K562 (cell line): Measurements from ENCODE around the gene UBR4. TPM values are rescaled to one million over a fixed set of nuclear protein-coding genes. Genes with fewer than 3 reads are reported as not detected.

Experiments used
- ATAC-seq: fragments of 200-7000 bp; cut with Tn5 transposase; 3 replicates; pipeline ENCODE4 v1.9.1; 2020; ENCODE audit warnings: moderate library complexity
- BruUV-seq: library from RNA; stranded (reverse); fragments of 400-500 nt; replicated peaks from 2 replicates; lab custom pipeline; 2021; lab: Mats Ljungman, UMichigan
- CTCF ChIA-PET: fragments of 300-600 bp; formaldehyde crosslinking; extraction: SDS; loops from one replicate; lab custom pipeline; 2021; ENCODE audit warnings: low intra/inter-chr PET ratio; lab: Yijun Ruan, JAX
- POLR2A ChIA-PET: fragments of 300-600, 350-650 bp; sonication (Branson Sonifier 250); formaldehyde crosslinking; extraction: SDS; loops from one replicate; lab custom pipeline; 2021; ENCODE audit warnings: antibody characterized with exemption, inconsistent platforms; lab: Yijun Ruan, JAX
- DNase-seq, 4 experiments: peaks; one replicate each; pipeline versions ENCODE4 v3.0.0 to v3.0.0-alpha.2; 2011 to 2018; ENCODE audit warnings: low spot score in 3 of 4, mixed read lengths in 3 of 4; ENCODE audit errors: extremely low read depth in 1 of 4
- FAIRE-seq: peaks from 2 replicates; lab custom pipeline; 2011; peaks lifted over from hg19 to GRCh38; lab: Jason Lieb, UNC
- H2AFZ ChIP-seq: 2 replicates; pipeline ENCODE4 v1.6.0; 2011; ENCODE audit warnings: low read depth, low read length, control low read depth, inconsistent platforms
- H3K27ac ChIP-seq: fragments of 200-600 bp; 3 replicates; pipeline ENCODE4 v1.8.0; 2011; ENCODE audit warnings: low read depth, mild to moderate bottlenecking, control low read depth, inconsistent platforms, low read length, moderate library complexity, mixed read lengths; ENCODE audit errors: extremely low read depth
- H3K27me3 ChIP-seq, 2 experiments: fragments of 300-600 bp in 1 of 2; 2 replicates in 1 of 2; 3 replicates in 1 of 2; pipeline versions ENCODE4 v1.6.0 to v1.8.0; 2011; ENCODE audit warnings: inconsistent platforms in 2 of 2, low read length in 2 of 2, mild to moderate bottlenecking in 1 of 2, mixed read lengths in 1 of 2, moderate library complexity in 1 of 2; ENCODE audit not compliant: control insufficient read depth in 2 of 2, insufficient read depth in 2 of 2
- H3K36me3 ChIP-seq: fragments of 300-600 bp; 3 replicates; pipeline ENCODE4 v1.8.0; 2011; ENCODE audit warnings: mild to moderate bottlenecking, low read length, inconsistent platforms; ENCODE audit not compliant: control insufficient read depth, insufficient read depth
- H3K4me1 ChIP-seq, 2 experiments: fragments of 200-600 bp in 1 of 2; replicated peaks in 1 of 2; 2 replicates in 1 of 2; 3 replicates in 1 of 2; pipeline versions ENCODE4 v1.5.1 to v1.8.0; 2011; ENCODE audit warnings: inconsistent platforms in 2 of 2, low read length in 2 of 2, mild to moderate bottlenecking in 1 of 2, mixed read lengths in 1 of 2, moderate library complexity in 1 of 2; ENCODE audit not compliant: control insufficient read depth in 2 of 2, insufficient read depth in 2 of 2
- H3K4me2 ChIP-seq: 2 replicates; pipeline ENCODE4 v1.6.1; 2011; ENCODE audit warnings: low read length, control low read depth, inconsistent platforms, mixed read lengths; ENCODE audit not compliant: insufficient read depth
- H3K4me3 ChIP-seq: fragments of 200-600 bp; sonication (generic), shearing (Covaris generic); 2 replicates; pipeline ENCODE4 v1.5.1; 2016; ENCODE audit warnings: control low read depth, inconsistent platforms
- H3K79me2 ChIP-seq: fragments of 200-600 bp; 3 replicates; pipeline ENCODE4 v1.8.0; 2011; ENCODE audit warnings: low read length, inconsistent platforms; ENCODE audit not compliant: control insufficient read depth, insufficient read depth
- H3K9ac ChIP-seq, 2 experiments: 2 replicates each; pipeline versions ENCODE4 v1.6.0 to v1.6.1; 2011; ENCODE audit warnings: low read depth in 2 of 2, low read length in 2 of 2, control low read depth in 1 of 2, inconsistent platforms in 1 of 2, mild to moderate bottlenecking in 1 of 2, mixed read lengths in 1 of 2; ENCODE audit not compliant: insufficient read depth in 1 of 2
- H3K9me1 ChIP-seq: one replicate; pipeline ENCODE4 v1.6.0; 2011; ENCODE audit warnings: inconsistent platforms, mild to moderate bottlenecking, low read length, moderate library complexity; ENCODE audit not compliant: control insufficient read depth, insufficient read depth
- H3K9me3 ChIP-seq: replicated peaks from 2 replicates; pipeline ENCODE4 v1.5.1; 2011; ENCODE audit warnings: low read depth, low read length, inconsistent platforms; ENCODE audit not compliant: control insufficient read depth, insufficient read depth
- H4K20me1 ChIP-seq: replicated peaks from 2 replicates; pipeline ENCODE4 v1.6.1; 2011; ENCODE audit warnings: low read length, inconsistent platforms, mixed read lengths; ENCODE audit not compliant: control insufficient read depth, insufficient read depth
- BMI1 ChIP-seq: fragments of 150-350 bp; IDR thresholded peaks from 2 replicates; pipeline ENCODE4 v1.6.1; 2014; ENCODE audit warnings: low read length
- BRF1 ChIP-seq: IDR thresholded peaks from 3 replicates; pipeline ENCODE4 v1.6.1; 2011; ENCODE audit warnings: borderline replicate concordance, mild to moderate bottlenecking; ENCODE audit not compliant: insufficient read length; ENCODE audit errors: extremely low read depth
- CREB3 ChIP-seq: fragments of 450-650 bp; conservative IDR thresholded peaks from 2 replicates; pipeline ENCODE4 v1.6.1; 2016; ENCODE audit warnings: missing genetic modification characterization, low read depth, mild to moderate bottlenecking, missing compliant biosample characterization, moderate library complexity
- DACH1 ChIP-seq: fragments of 450-650 bp; IDR thresholded peaks from 2 replicates; pipeline ENCODE4 v1.6.1; 2018; ENCODE audit not compliant: partially characterized antibody
- FOXA1 ChIP-seq: fragments of 450-650 bp; IDR thresholded peaks from 2 replicates; pipeline ENCODE4 v1.6.1; 2016; ENCODE audit warnings: mild to moderate bottlenecking, borderline replicate concordance
- MTA3 ChIP-seq: fragments of 450-650 bp; formaldehyde crosslinking; IDR thresholded peaks from 2 replicates; pipeline ENCODE4 v1.6.1; 2017; ENCODE audit warnings: mild to moderate bottlenecking, borderline replicate concordance
- POLR2B ChIP-seq: fragments of 450-650 bp; IDR thresholded peaks from 2 replicates; pipeline ENCODE4 v1.6.1; 2018; ENCODE audit warnings: low read depth; ENCODE audit not compliant: partially characterized antibody
- RFX1 ChIP-seq: fragments of 450-650 bp; IDR thresholded peaks from 2 replicates; pipeline ENCODE4 v1.6.1; 2016; ENCODE audit warnings: mild to moderate bottlenecking, moderate library complexity
- SMAD3 ChIP-seq: fragments of 450-650 bp; formaldehyde crosslinking; conservative IDR thresholded peaks from 2 replicates; pipeline ENCODE4 v1.4.0; 2020; ENCODE audit warnings: mild to moderate bottlenecking
- SRSF7 ChIP-seq: fragments of 200-400 bp; formaldehyde crosslinking; optimal IDR thresholded peaks from 2 replicates; pipeline ENCODE3; 2017; ENCODE audit warnings: mild to moderate bottlenecking, low read depth, low read length
- TEAD1 ChIP-seq, 2 experiments: fragments of 450-650 bp in 1 of 2; sonication (generic) in 1 of 2; formaldehyde crosslinking; IDR thresholded peaks; 2 replicates each; pipeline versions ENCODE4 v1.4.0 to v1.8.0; 2020 to 2022; ENCODE audit warnings: mild to moderate bottlenecking in 2 of 2, missing genetic modification reagents in 1 of 2
- ZBTB26 ChIP-seq: fragments of 450-650 bp; formaldehyde crosslinking; IDR thresholded peaks from 2 replicates; pipeline ENCODE4 v1.4.0; 2022; ENCODE audit warnings: missing genetic modification characterization
- ZFP30 ChIP-seq: fragments of 250-450 bp; sonication (Bioruptor Pico); IDR thresholded peaks from 2 replicates; pipeline ENCODE4 v1.8.0; 2022; ENCODE audit warnings: moderate library complexity, mild to moderate bottlenecking, inconsistent platforms, borderline replicate concordance
- ZNF316 ChIP-seq: fragments of 450-650 bp; IDR thresholded peaks from 2 replicates; pipeline ENCODE4 v1.6.1; 2016
- ZNF511 ChIP-seq: sonication (generic); formaldehyde crosslinking; IDR thresholded peaks from 2 replicates; pipeline ENCODE4 v1.8.0; 2022; ENCODE audit warnings: mild to moderate bottlenecking, missing genetic modification reagents
- WGBS: fragments of 100-300 bp; shearing (Covaris generic); methylation state at CpG from one replicate; pipeline ENCODE4 v1.1.6; 2016; ENCODE audit warnings: low coverage, mixed read lengths; ENCODE audit not compliant: insufficient coverage; ENCODE audit errors: missing lambda C conversion rate; 5-methylcytosine and 5-hydroxymethylcytosine counted together
- in situ Hi-C: fragments of 300-500 bp; cut with MboI; formaldehyde crosslinking; loops from 4 replicates; pipeline ENCODE4 v1.15.0; 2018; ENCODE audit warnings: inconsistent platforms, mixed read lengths
- intact Hi-C: fragments of 100-400 bp; cut with micrococcal nuclease; formaldehyde crosslinking; loops from 2 replicates; pipeline ENCODE4 v1.14.2; 2022
- polyA plus RNA-seq, 8 experiments: library from polyadenylated mRNA; depleted of rRNA in 4 of 8; stranded (reverse) in 5 of 8; unstranded in 3 of 8; fragments of >200 nt; fragmentation: Nextera tagmentation in 2 of 8; fragmentation: Illumina TruSeq in 1 of 8; extraction: Ambion mirVana in 2 of 8; extraction: Trizol in 1 of 8; gene quantifications; 2 replicates each; pipeline versions ENCODE4 v1.2.1 to v1.2.3, GENCODE V29; 2011 to 2014; ENCODE audit warnings: inconsistent platforms in 1 of 8, missing spikeins in 1 of 8
- total RNA-seq, 7 experiments: library from RNA; depleted of rRNA in 6 of 7; stranded (reverse); fragments of >200 nt in 6 of 7; fragmentation: Illumina TruSeq in 2 of 7; extraction: Trizol in 2 of 7; gene quantifications; 2 replicates each; pipeline versions ENCODE4 v1.2.1 to v1.2.3, GENCODE V29; 2011 to 2021; ENCODE audit warnings: low replicate concordance in 1 of 7

UBR4 gene
- total and polyA plus RNA-seq, 9 of the 15 experiments (the other 6 are each of a cell fraction or from before 2014, with no cell fraction given): 55.4 to 277 (median 123) TPM

- Histone ChIP-seq H3K27me3 (peaks cover 47 to 73% of the 10 kb centered on the region in 2 experiments), H3K79me2 (no peaks in the 10 kb centered on the region), H3K36me3 (no peaks in the 10 kb centered on the region), H3K9me1 (no peaks in the 10 kb centered on the region), H2AFZ (no peak overlapping the region), H3K4me3 (no peak overlapping the region), H3K9ac (peak overlapping the region in 1 of 2 experiments; percentile 19; a peak in 1 of 4 replicates)
- CTCF ChIA-PET: no interaction called here
- in situ Hi-C loops: no loop called here
- no peak for DNase-seq
- TF ChIP-seq POLR2B: no peak
- no peak for TF ChIP-seq ZFP30
- no peak for TF ChIP-seq DACH1
- no peak for TF ChIP-seq ZNF316
- TF ChIP-seq ZBTB26: no peak
- TF ChIP-seq MTA3: no peak
- TF ChIP-seq SRSF7: no peak
- TF ChIP-seq BMI1: no peak
- TF ChIP-seq CREB3 (tag): no peak
- no peak for TF ChIP-seq RFX1
- no peak for TF ChIP-seq SMAD3 (CRISPR knock-in tag)
- no peak for TF ChIP-seq TEAD1 (CRISPR knock-in tag; IDR thresholded peaks at IDR 0.05)
- TF ChIP-seq FOXA1: no peak
- TF ChIP-seq ZNF511 (CRISPR knock-in tag): no peak
- no peak for TF ChIP-seq BRF1
- TF ChIP-seq, all 486 proteins: peak for 0
- H3K27ac ChIP-seq: no peak overlapping the region
- intact Hi-C loops: no loop called here
- 20% methylated on average over 11 of the region's 11 CpGs for WGBS
- POLR2A ChIA-PET: no interaction called here
- no TSS peak for BruUV-seq
- peaks cover 15% of the 10 kb centered on the region for H4K20me1 ChIP-seq
- no peak for FAIRE-seq
- no peaks in the 10 kb centered on the region for H3K9me3 ChIP-seq
- no peak for ATAC-seq
- peaks cover 3 to 14% of the 10 kb centered on the region in 2 experiments; a peak in 3 of 5 replicates for H3K4me1 ChIP-seq
- H3K4me2 ChIP-seq: no peak overlapping the region
These were observed 155.1 kb downstream of the UBR4 start for GRCh38 chr1:19055001-19055400.
